RCC 7860 (cell line): ENCODE data around the gene B9D2.
A peak's percentile ranks its signal among the peaks of the same experiment; 100 is the strongest.
"Not testable (repeated sequence)": the region's sequence is repeated elsewhere in the genome, so short reads cannot be mapped to it uniquely, and the experiment has no call there.

Experiments
- DNase-seq: peaks from one replicate; pipeline ENCODE4 v3.0.0-alpha.2; 2015; ENCODE audit warnings: low spot score
- FAIRE-seq: peaks from 2 replicates; lab custom pipeline; 2012; peaks lifted over from hg19 to GRCh38; lab: Jason Lieb, UNC

Gene B9D2

DNA sequence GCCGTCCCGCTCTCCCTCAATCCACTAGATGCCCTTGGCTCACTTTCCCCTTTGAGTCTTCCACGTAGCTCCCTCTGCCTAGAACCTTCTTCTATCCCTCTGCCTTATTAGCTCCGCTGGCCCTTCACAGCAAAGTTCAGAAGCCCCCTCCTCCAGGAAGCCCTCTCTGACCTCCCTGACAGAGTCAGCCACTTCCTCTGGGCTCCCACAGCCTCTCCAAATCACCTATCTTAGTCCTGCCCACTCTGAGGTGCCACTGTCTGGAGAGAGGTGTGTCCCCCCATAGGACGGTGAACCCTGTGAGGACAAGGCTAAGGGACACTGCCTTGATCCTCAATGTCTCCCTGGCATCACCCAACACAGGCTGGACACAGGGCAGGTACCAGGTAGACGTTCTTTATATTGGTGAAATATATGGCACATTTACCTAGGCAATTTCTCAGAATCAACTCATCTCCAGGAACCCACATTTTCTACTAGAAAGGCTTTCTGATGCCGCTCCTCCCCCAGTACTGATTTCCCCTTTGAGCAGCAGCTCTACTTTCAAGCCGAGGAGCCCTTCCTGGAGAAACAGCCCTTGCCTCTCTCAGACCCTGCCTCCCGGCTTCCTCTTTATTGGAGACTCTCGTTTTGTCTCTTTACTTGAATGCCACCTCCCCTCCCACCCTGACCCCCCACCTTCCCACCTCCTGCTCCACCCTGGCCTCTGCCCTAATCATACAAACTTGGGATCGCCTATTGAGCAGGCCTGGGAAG lies 6.8 kb downstream of the B9D2 start:
- no peak for DNase-seq
- FAIRE-seq, result no peak

DNA sequence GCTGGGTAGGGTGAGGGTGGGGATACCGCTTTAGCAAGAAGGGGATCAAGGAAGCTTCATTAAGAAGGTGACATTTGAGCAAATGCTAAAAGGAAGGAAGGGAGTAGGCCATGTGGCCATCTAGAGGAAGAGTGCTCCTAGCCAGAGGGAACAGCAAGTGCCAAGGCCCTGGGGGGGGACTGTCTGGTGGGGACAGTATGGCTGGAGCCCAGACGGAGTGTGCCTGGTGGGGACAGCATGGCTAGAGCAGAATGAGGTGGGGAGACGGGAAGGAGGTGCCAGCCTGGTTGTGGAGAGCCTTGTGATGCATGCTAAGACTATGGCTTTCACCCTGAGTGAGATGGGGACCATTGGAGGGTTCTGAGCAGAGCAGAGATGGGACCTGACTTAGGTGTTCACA lies 8.1 kb downstream of the B9D2 start:
- DNase-seq, result no peak
- FAIRE-seq, result no peak

DNA sequence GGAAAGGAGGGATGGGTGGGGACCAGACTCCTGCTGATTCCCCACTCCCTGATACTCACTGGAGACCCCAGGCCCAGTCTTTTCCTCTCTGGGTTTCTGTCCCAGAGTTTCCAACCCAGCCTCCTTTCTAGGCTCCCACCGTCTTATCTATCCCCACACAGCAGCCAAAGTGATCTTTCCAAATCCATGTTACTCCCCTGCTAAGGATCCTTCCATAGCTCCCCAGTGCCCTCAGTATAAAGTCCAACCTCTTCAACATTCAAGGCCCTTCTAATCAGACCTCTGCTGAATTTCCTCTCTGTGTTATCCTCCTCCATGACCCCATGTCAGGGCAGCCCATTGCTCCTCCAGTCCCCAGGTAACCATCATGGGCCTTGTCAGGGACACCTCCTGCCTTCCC lies 8.9 kb downstream of the B9D2 start:
- FAIRE-seq, result no peak
- DNase-seq, result no peak

DNA sequence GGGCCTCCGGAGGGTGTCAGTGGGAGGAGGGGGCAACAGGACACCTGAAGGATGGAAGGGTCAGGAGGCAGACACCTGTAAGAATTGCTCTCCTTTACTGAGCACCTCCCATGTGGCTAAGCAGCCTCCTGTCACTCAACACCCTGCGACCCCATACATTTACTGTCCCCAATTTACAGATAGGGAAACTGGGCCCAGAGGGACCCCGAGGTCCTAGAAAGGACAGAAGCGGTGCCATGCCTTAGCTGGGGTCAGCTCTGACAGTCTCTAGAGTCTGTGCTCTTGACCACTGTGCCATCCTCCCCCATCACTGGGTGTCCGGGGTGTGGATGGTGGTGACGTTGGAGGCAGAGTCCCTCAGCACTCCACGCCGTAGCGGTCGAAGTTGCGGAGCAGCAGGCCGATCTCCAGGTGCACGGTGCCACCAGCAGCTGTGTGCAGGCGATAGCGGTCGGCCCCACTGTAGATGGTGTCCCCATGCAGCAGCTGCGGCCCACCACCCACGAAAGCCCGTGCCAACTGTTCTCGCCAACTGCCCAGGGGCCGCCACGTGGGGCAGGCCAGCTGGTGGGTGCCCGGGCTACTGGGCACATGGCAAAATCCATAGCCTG lies 9.5 kb downstream of the B9D2 start:
- no peak for FAIRE-seq
- DNase-seq, result no peak

DNA sequence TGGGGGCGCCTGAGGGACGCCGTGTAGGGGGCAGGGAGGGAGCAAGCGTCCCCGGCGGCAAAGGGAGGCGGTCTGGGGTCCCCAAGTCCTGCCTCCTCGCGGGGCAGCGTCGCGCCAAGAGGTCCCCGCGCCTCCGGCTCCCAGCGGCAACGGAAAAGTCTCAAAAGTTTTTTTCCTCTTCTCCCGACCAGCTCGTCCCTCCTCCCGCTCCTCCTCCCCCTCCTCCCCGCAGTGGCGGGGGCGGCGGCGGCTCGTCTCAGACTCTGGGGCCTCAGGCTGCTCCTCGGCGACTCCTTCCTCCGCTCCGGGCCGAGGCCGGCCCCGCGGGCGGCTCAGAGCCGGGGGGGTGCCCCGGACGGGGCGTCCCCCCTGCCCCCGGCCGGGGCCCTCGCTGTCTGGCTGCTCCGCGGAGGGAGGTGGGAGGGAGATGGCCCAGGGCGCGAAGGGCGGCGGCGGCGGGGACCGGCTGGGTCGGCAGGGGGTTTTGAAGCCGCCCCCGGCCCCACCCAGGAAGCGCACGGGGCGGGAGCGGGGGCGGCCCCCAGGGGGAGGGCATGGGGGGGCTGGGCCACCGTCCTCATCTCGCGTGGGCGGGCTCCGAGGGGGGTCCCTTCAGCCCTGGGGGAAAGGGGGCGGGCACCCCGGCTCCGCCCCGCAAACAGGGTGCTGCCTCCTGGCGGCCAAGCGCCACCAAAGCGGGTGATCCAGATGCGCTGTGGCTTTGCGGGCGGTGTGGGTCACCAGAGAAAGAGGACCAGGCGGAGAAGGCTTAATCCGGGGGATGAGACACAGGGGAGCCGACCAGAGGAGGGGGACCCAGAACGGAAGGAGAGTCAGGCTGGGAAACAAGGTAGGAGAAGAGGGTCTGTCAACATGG lies 10.2 kb downstream of the B9D2 start, which contains the start of gene TGFB1:
Gene TGFB1, minus strand, starts transcription at position 457 of the 877 bp plus-strand sequence. CDS start 878 bp downstream, outside the sequence.
- peak; percentile 68 for DNase-seq
- no peak for FAIRE-seq

DNA sequence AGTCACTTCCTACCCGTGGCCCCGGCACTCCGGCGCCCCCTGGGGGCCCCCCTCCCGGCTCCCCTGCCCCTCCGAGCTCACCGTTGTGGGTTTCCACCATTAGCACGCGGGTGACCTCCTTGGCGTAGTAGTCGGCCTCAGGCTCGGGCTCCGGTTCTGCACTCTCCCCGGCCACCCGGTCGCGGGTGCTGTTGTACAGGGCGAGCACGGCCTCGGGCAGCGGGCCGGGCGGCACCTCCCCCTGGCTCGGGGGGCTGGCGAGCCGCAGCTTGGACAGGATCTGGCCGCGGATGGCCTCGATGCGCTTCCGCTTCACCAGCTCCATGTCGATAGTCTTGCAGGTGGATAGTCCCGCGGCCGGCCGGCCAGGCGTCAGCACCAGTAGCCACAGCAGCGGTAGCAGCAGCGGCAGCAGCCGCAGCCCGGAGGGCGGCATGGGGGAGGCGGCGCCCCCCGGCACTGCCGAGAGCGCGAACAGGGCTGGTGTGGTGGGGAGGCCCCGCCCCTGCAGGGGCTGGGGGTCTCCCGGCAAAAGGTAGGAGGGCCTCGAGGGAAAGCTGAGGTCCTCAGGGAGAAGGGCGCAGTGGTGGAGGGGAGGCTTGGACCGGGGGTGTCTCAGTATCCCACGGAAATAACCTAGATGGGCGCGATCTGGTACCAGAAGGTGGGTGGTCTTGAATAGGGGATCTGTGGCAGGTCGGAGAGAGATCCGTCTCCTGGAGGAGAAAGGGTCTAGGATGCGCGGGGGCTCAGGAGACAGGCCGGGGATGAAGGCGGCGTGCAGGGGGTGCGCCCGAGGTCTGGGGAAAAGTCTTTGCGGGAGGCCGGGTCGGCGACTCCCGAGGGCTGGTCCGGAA lies 11.1 kb downstream of the B9D2 start:
- DNase-seq, result peak; percentile 38
- no peak for FAIRE-seq

DNA sequence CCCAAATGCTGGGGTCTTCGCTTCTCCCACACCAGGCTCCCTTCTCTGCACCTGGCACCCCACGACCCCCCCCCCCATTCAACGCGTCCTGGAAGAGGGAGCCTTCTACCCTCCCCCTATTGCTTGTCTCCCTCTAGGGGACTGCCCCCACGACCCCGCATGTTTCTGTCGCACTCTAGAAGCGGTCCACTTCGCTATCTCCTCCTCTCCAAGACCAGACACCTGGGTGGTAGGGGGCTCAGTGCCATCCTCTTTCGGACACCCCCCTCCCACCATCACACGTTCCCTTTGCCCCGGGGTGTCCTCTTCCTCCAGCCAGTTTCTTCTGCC lies 11.7 kb downstream of the B9D2 start:
- FAIRE-seq (no peak), DNase-seq (no peak)

DNA sequence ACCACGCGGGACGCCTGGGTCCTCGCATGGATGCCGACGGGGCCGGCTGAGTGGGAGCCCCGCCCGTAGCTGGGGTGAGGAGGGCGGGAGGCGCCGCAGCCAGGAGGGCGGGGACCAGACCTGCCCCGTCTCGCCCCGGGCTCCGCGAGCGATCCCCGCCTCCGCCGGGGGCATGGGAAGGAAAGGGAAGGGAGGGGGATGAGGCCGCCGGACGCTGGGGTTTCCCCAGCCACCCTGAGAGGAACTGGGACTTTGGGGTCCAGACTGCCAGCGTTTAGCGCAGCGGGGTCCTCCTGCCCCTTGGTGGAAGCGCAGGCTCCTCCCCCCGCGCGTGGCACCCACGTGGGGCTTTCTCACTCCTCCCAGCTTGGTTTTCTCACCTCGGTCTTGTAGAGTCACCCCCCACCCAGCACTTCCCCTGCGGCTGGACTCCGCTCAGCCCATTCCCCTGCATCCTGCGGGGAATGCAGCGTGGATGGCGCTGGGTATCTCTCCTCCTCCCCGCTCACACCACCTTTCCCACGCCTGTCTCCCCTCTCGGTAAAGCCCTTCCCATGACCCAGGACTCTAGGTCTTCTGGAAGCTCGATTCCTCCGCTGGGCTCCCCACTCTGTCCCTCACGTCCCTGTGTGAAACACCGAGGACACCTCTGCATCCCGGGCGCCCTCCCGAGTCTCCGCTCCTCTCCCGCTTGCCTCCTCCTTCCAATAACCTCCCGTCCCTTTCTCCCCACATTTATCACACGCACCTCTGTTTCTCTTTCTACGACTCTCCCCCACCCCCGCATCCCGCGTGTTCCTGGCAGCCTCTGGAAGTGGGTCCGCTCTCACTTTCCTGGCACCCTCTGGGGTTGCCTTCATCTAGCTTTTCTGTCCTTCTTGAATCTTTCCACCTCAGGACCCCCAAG lies 12.4 kb downstream of the B9D2 start:
- DNase-seq, result no peak
- no peak for FAIRE-seq

DNA sequence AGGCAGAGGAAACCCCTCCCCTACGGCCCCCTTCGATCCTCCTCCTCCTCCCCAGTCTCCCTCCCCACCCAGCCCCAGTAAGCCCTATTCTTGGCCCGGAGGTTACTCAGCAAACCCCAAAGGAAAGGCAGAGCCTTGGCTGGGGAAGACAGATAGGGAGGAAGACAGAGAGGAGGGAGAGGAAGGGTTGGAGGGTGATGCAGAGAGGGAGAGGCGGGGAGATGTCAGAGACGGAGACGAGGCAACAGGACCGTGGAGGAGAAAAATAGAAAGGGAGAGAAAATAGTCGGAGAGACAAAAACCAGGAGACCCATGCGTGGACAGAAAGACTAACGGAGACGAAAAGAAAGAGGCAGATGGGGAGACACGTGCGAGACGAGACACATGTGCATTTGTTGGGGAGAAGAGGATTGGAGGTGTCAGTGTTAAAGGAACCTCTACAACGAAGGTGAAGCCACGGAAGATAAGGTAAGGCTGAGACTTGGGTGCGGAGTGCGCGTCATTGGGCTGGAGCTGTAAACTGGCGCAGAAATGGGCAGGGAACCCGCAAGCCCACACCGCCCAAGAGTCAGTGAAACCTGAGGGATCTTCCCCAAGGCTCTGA lies 13.1 kb downstream of the B9D2 start:
- FAIRE-seq (no peak), DNase-seq (no peak)

DNA sequence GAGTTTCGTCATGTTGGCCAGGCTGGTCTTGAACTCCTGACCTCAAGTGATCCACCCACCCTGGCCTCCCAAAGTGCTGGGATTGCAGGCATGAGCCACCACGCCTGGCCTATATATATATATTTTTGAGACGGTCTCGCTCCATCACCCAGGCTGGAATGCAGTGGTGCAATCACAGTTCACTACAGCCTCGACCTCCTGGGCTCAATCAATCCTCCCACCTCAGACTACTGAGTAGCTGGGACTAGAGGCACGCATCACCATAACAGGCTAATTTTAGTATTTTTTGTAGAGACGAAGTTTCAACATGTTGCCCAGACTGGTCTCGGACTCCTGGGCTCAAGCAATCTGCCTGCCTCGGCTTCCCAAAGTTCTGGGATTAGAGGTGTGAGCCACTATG lies 17.0 kb downstream of the B9D2 start:
- not testable (repeated sequence) for DNase-seq, FAIRE-seq

DNA sequence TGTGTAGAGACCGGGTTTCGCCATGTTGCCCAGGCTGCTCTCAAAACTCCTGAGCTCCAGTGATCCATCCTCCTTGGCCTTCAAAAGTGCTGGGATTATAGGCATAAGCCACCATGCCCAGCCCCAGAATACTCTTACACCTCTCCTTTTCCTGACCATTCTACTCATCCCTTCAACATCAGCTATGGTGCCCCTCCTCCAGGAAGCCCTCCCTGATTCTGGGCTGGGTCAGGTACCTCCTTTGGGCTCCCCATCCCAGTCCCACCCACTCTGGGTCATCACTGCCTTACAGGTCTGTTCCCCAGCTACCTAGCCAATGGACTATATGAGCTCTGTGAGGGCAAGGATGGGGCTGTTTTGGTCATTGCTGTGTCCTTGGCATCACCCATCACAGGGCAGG lies 19.8 kb downstream of the B9D2 start:
- DNase-seq, result no peak
- no peak for FAIRE-seq

DNA sequence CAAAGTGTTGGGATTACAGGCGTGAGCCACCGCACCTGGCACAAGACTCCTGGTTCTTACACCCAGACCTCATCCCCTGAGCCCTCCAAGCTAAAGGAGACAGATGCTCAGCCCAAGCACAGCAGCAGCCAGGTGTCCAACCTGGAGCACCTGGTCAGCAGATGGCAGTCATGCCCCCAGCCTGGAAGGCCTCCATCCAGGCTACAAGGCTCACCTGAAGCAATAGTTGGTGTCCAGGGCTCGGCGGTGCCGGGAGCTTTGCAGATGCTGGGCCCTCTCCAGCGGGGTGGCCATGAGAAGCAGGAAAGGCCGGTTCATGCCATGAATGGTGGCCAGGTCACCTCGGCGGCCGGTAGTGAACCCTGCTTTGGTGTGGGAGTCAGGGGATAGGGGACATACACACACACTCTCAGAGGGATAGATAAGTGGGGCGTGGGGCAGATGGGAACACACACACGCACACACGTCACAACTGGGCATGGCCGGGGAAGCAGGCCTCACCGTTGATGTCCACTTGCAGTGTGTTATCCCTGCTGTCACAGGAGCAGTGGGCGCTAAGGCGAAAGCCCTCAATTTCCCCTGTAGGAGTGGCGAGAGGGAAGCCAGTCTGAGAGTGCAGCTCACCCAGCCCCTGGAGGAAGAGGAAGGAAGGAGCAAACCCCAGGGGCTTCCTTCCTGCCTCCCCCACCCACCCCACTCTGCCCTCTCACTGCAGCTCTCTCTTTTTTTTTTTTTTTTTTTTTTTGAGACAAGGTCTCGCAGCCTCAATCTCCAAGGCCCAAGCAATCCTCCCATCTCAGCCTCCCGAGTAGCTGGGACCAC lies 22.1 kb downstream of the B9D2 start:
- no peak for DNase-seq
- no peak for FAIRE-seq

DNA sequence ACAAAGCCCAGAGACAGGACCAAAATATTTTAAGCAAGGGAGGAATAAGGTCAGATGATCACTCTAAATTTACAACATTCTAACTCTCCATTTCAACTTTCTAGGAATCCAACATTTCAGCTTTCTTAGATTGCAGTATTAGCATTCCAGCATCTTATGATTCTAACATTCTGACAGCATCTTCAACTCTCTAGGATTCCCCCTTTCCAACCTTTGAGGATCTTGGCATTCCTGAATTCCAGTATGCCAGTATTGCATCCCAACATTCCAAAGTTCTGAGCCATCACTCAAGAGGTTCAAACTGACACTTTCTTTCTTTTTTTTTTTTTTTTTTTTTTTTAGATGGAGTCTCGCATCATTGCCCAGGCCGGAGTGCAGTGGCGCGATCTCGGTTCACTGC lies 24.0 kb downstream of the B9D2 start:
- peak; percentile 86 for DNase-seq

DNA sequence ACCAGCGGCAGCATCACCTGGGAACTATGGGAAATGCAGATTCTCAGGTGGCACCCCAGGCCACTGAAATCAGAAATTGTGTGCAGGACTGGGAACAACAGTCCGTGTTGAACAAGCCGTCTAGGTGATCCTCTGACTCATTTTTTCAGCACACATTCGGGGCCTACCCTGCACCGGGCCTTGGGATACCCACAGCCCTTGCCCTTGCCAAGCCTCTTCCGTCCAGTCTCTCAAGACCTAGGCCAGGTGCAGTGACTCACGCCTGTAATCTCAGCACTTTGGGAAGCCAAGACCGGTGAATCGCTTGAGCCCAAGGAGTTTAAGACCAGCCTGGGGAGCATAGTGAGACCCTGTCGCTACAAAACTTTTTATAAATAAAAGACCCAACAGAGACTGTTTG lies 28.5 kb downstream of the B9D2 start:
- FAIRE-seq (no peak), DNase-seq (no peak)

More for the DNA sequence above, 24.0 kb downstream of the B9D2 start:
- peak; percentile 90 for FAIRE-seq

DNA sequence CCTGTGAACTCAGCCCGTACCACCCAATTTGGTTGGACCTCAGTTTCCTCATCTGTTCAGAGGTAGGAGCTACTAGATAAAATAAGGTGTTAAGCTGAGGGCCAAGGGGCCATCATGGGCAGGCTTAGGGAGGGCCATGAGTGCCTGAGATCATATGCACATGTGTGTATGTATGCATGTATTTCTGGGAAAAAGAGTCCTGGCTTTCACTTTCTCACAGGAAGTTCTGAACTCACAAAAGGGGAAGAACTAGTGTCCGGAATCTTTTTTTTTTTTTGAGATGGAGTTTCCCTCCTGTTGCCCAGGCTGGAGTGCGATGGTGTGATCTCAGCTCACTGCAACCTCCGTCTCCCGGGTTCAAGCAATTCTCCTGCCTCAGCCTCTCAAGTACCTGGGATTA lies 29.2 kb downstream of the B9D2 start:
- no peak for FAIRE-seq
- no peak for DNase-seq

DNA sequence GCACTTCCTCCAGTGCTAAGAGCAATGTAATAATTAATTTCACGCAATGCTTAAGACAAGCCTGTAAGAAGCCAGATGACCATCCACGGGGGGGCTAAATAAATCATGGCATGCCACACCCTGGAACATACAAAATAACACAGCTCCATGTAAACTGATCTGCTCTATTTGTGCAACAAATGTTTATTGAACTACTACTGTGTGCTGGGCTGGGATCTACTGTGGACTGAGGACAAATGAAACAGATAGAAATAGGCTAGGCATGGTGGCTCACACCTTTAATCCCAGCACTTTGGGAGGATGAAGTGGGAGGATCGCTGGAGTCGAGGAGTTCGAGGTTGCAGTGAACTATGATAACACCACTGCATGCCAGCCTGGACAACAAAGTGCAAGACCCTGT lies 31.5 kb downstream of the B9D2 start:
- no peak for FAIRE-seq

DNA sequence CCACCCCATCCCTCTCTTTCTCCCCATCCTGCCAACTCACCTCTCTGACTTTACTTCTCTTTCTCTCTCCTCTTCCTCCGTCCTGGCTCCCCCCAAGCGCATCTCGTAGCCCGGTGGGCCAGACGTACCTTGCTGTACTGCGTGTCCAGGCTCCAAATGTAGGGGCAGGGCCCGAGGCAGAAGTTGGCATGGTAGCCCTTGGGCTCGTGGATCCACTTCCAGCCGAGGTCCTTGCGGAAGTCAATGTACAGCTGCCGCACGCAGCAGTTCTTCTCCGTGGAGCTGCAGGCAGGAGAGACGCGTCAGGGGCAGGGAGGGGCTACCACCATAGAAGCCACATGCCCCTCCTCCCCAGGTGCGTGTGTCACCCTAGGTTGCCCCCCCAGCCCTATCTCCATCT lies 31.9 kb downstream of the B9D2 start:
- FAIRE-seq, result no peak
- DNase-seq, result no peak

More for the DNA sequence above, 31.5 kb downstream of the B9D2 start:
- DNase-seq, result no peak

DNA sequence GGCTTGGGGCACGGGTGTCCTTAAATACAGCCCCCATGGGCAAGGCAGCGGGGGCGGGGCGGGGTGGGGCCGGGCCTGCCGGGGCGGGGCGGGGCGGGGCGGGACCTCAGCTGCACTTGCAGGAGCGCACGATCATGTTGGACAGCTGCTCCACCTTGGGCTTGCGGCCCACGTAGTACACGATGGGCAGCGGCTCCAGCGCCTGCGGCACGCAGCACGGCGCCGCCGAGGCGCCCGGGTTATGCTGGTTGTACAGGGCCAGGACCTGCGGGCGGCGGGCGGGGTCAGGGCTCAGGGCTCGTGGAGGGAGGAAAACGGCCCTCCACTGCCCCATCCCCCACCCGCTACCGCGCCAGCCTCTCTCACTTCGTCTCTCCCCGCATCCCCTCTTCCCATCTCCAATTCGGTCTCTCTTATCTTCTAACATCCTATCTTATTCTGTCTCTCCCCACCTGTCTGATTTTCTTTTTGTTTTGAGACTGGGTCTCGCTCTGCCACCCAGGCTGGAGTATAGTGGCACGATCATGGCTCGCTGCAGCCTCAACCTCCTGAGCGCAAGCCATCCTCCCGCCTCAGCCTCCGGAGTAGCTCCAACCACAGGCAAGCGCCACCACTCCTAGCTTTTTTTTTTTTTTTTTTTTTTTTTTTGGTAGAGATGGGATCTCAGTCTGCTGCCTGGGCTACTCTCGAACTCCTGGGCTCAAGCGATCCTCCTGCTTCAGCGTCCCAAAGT lies 32.8 kb downstream of the B9D2 start:
- DNase-seq (no peak), FAIRE-seq (no peak)
